Hematopoietic multipotent progenitor cell treated with erythropoietin and hydrocortisone succinate and interleukin-3 and kit ligand, for 15 days (in vitro differentiated cells): Measurements from ENCODE around the gene CSF3.

Experiments
- DNase-seq: peaks from one replicate; pipeline ENCODE4 v3.0.0-alpha.2; 2015; ENCODE audit warnings: low spot score

CSF3 gene

DNA sequence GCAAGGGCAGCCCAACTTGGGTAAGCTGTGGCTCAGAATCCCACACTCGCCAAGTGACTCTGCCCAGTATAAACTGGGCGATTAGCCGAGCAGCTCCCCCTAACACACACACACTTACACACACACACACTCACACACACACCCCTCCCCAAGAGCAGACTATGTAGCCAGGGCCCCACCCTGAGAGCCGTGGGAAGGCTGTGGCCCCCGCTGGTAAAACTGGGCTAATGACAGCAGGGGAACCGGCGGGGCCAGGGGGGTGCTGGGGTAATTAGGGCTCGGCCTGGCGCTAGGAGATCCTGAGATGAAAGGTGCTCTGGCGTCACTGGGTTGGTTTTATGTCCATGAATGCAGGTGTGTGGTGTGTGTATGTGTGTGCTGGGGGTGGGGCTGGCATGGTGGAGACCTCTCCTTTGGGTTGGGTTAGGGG, 46.4 kb downstream of the CSF3 start:
- no peak for DNase-seq

- peak; percentile 65 for DNase-seq
These were observed 47.3 kb downstream of the CSF3 start, which contains the start of gene THRA for GRCh38 chr17:40062329-40063186. Gene THRA, plus strand, starts transcription at chr17:40062965. Its CDS starts 11,524 bp downstream, at chr17:40074489.

- DNase-seq: no peak
These were observed 48.0 kb downstream of the CSF3 start for GRCh38 chr17:40063187-40063771.

DNA sequence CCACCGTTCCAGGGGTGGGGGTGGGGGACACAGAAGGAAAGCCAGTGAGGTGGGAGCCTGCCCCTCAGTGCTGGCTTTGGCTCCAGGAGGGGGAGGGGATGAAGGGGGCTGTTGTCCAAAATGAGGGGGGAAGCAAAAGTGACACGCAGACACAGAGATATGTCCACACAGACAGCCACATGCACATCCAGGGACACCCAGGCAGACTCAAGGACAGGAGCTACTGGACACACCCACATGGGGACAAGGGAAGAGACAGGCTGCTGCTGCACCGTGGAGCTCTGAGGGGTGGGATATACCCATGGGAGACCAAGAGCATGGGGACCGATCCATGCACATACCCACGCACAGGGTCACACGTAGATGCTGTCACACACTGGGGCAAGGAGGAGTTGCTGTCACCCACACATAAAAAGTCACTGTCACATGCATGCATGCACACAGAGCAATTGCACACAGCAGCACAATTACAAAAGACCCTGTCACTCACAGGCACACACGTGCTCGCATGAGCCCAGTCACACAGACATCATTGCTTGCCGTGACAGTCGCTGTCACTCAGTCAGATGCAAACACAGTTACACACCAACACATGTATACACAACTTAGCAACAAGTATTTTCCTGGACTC, 48.8 kb downstream of the CSF3 start:
- no peak for DNase-seq

DNA sequence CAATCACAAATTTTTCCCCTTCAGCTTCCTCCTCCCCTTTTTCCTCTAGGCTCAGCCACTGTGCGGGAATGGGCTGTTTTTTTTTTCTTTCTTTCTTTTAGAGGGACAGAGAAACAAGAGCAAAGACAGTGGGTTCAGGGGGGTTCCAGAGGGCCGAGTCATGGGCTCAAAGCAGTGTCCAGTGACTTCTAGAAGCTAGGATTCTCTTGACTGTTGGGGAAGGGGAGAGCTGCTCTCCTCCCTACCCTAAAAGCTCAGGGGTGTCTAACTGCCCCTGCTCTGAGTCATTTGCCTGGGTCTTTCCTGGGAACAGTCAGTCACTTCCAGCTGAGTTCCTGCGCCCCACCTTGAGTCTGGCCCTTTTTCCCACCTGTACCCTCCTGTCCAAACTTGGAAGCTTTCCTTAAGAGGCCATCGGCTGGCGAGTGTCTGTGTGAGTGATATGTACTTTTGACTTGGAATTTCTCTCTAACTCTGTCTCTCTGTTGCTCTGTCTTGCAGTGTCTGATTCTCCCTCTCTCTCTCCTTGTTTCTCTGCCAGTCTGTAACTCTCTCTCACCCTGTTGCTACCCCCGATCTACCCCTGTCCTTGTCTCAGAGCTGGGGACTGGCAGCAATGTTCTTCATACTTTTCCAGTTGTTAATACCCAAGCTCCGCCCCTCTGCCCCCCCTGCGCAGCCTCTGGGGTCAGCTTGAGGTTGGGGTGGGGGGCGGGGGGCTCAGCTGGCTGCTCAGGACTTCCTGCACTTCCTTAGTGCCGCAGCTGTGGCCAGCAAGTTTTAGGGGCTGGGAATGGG, 49.9 kb downstream of the CSF3 start:
- no peak for DNase-seq

- DNase-seq: no peak
These were observed 50.7 kb downstream of the CSF3 start for GRCh38 chr17:40065769-40066510.
